Ecto neural progenitor cell (in vitro differentiated cells): ENCODE results near the gene ATP9B.
A peak's percentile ranks its signal among the peaks of the same experiment; 100 is the strongest.
"Not testable (repeated sequence)": the region's sequence is repeated elsewhere in the genome, so short reads cannot be mapped to it uniquely, and the experiment has no call there.

Source experiments
- DNase-seq: peaks from one replicate; pipeline ENCODE4 v3.0.0-alpha.2; 2018; ENCODE audit warnings: low spot score

The ATP9B gene

GRCh38 chr18:79366177-79367094 lies 297.2 kb downstream of the ATP9B start:
- no peak for DNase-seq

- DNase-seq: no peak
Observed at GRCh38 chr18:79367480-79367879, 298.3 kb downstream of the ATP9B start.

- DNase-seq: no peak
Observed at GRCh38 chr18:79367989-79368388, 298.8 kb downstream of the ATP9B start.

GRCh38 chr18:79368681-79369080 lies 299.5 kb downstream of the ATP9B start:
- DNase-seq: no peak

GRCh38 chr18:79371561-79372121 lies 302.4 kb downstream of the ATP9B start:
- DNase-seq: no peak

- DNase-seq: no peak
Observed at GRCh38 chr18:79372461-79372860, 303.3 kb downstream of the ATP9B start.

- DNase-seq: no peak
Observed at GRCh38 chr18:79372991-79373390, 303.8 kb downstream of the ATP9B start.

- DNase-seq: no peak
Observed at GRCh38 chr18:79373736-79374135, 304.5 kb downstream of the ATP9B start.

GRCh38 chr18:79374408-79375171 lies 305.4 kb downstream of the ATP9B start:
- DNase-seq: no peak

GRCh38 chr18:79375441-79376154 lies 306.4 kb downstream of the ATP9B start:
- DNase-seq: no peak

- not testable (repeated sequence) for DNase-seq
Observed at GRCh38 chr18:79376661-79377060, 307.5 kb downstream of the ATP9B start.

- DNase-seq: no peak
Observed at GRCh38 chr18:79377187-79377891, 308.1 kb downstream of the ATP9B start.

GRCh38 chr18:79378536-79379250 lies 309.5 kb downstream of the ATP9B start:
- peak; percentile 93 for DNase-seq

GRCh38 chr18:79379251-79379905 lies 310.2 kb downstream of the ATP9B start:
- no peak for DNase-seq

- DNase-seq: no peak
Observed at GRCh38 chr18:79379931-79380815, 311.0 kb downstream of the ATP9B start.

- peak; percentile 90 for DNase-seq
Observed at GRCh38 chr18:79380816-79381806, 311.9 kb downstream of the ATP9B start.

GRCh38 chr18:79381811-79382311 lies 312.7 kb downstream of the ATP9B start:
- DNase-seq: no peak
